ENCODE results near the gene UHMK1. TPM values are rescaled to one million over a fixed set of nuclear protein-coding genes. Genes with fewer than 3 reads are reported as not detected.

UHMK1 gene
- total RNA-seq, 2 donors from 2014 or later, result 45.6 to 51.8 TPM

DNA sequence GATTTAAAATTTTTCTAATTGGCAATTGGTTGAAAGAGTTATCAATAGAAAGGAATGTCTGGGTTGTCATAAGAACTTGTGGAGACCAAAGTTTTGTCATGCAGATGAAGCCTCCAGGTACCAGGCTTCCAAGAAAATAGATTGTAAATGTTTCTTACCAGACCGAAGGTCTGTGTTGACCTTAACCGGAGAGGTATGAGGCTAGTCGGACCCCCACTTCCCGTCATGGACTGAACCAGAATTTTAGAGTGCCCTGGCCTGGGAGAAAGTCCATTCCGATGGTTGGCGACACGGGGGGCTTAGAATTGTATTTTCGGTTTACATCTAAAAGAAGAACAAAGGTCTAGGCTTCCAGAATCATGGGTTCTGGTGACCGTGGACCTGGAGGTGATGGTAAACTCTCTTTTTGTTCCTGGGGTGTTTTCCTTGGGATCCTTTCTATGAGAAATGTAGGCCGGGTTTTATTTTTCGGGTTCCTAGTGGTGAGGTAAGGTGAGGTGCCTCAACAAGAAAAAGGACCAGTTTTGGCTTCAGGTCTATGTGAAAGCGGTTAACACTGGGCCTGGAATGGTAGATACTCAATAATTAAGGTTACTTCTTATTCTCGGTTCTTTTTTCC is 405 bp upstream of the UHMK1 start:
- no peaks in the 10 kb centered on the region for H3K9me3 Mint-ChIP-seq
- peak overlapping the region; percentile 96 for H3K27ac Mint-ChIP-seq
- no peak for DNase-seq (ENCODE audit: low spot score in 2 of 2)
- no peak for ATAC-seq
- H3K36me3 Mint-ChIP-seq, result peaks cover 13 to 25% of the 10 kb centered on the region in 2 donors

GRCh38 chr1:162498496-162498810 is 835 bp downstream of the UHMK1 start:
- H3K9me3 Mint-ChIP-seq, result no peaks in the 10 kb centered on the region
- H3K27ac Mint-ChIP-seq, result peak overlapping the region; percentile 96

GRCh38 chr1:162500805-162501204 is 3.2 kb downstream of the UHMK1 start:
- Mint-ChIP-seq H3K9me3 (no peaks in the 10 kb centered on the region), H3K27ac (no peak overlapping the region), H3K36me3 (peaks cover 13 to 25% of the 10 kb centered on the region in 2 donors)
- ATAC-seq, result no peak
- DNase-seq (ENCODE audit: low spot score in 2 of 2), result no peak

More at GRCh38 chr1:162498496-162498810, 835 bp downstream of the UHMK1 start:
- ATAC-seq (no peak), DNase-seq (ENCODE audit: low spot score in 2 of 2) (no peak)
- H3K36me3 Mint-ChIP-seq, result peaks cover 13 to 25% of the 10 kb centered on the region in 2 donors

DNA sequence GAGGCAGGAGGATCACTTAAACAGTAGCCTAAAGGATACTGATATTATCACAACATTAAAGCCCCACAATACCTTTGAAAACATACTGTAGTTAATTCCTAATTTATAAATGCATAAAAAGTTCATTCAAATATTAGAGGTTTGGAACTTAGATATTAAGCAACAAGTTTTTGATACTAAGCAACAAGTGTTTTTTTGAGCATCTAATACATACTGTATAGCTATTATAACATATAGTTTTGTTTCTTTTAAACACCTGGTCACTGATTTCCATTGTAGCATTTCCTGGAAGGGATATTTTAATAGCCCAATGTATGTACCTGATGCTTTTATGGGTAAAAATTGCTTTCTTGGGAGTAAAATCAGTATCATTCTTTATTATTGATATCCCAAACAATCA is 4.5 kb downstream of the UHMK1 start:
- Mint-ChIP-seq H3K36me3 (peaks cover 13 to 25% of the 10 kb centered on the region in 2 donors), H3K9me3 (no peaks in the 10 kb centered on the region), H3K27ac (no peak overlapping the region)
- DNase-seq (ENCODE audit: low spot score in 2 of 2), result no peak
- ATAC-seq, result no peak

DNA sequence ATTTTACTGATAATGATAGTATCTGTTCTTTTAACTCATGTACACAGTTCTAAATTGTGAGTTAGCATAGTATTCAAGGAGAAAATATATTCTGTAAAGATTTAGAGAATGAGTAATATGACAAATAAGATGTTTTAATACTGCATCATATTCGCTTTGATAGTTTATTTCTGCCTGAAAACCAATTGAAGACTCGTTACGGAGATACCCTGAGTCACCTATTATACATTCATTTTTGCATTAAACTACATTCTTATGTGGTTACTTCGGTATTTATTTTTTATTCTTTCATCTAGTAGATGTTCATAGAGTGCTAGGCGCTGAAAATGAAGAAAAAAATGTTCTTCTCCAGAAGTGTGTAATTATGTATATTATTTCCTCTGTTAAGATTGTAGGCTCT is 5.3 kb downstream of the UHMK1 start:
- H3K36me3 Mint-ChIP-seq, result peaks cover 13 to 25% of the 10 kb centered on the region in 2 donors
- no peak overlapping the region for H3K27ac Mint-ChIP-seq
- ATAC-seq (no peak), DNase-seq (ENCODE audit: low spot score in 2 of 2) (no peak)
- no peaks in the 10 kb centered on the region for H3K9me3 Mint-ChIP-seq

DNA sequence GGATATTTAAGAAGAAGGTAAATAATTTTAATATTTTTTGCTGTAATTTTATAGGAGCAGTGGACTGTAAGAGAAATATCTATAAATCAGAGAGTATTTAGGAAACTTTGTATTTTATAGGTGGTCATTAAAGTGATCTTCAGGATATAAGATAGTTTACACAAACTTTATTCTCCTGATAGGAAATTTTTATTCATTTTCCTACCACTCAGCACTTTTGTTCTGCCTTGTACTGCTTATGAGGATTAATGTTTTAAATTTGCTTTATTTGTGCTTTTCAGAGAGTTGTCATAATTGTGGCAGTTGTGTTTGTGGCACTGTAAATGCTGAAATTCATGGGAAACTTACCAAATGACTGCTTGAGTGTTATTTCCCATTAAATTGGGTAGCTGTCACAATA is 29.7 kb downstream of the UHMK1 start:
- Mint-ChIP-seq H3K36me3 (peaks cover 0 to 12% of the 10 kb centered on the region in 2 donors), H3K9me3 (peaks cover 0 to 3% of the 10 kb centered on the region in 2 donors), H3K27ac (no peak overlapping the region)
- ATAC-seq (no peak), DNase-seq (ENCODE audit: low spot score in 2 of 2) (no peak)

DNA sequence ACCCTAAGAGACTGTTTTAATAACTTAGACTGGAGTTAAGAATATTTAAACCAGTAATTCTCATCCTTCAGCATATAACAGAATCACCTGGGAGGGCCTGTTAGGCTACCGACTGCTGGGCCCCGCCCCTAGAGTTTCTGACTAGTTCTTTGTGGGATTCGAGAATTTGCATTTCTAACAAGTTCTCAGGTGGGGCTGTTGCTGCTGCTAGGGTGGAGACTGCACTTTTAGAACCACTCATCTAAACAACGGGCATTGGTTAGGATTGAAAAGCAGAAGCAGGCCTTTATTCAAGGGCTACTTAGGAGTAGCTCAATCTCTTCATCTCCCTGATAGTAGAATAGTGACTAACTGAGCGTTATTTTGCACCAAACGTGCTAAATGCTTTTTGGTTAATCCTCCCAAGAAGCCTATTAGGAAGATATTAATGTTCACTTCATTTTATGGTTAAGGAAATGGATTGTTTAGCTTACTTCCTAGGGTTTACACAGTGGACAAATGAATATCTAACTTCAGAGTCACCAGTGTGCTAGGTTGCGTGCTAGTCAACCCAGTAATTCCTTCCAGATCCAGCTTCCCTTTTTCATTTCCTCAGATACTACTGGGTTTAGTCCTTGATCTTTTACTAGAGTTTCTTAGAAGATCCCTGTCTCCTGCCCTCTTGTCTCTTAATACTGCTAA is 32.8 kb downstream of the UHMK1 start:
- Mint-ChIP-seq H3K36me3 (no peaks in the 10 kb centered on the region), H3K9me3 (peaks cover 0 to 3% of the 10 kb centered on the region in 2 donors), H3K27ac (no peak overlapping the region)
- DNase-seq (ENCODE audit: low spot score in 2 of 2) (no peak), ATAC-seq (no peak)

DNA sequence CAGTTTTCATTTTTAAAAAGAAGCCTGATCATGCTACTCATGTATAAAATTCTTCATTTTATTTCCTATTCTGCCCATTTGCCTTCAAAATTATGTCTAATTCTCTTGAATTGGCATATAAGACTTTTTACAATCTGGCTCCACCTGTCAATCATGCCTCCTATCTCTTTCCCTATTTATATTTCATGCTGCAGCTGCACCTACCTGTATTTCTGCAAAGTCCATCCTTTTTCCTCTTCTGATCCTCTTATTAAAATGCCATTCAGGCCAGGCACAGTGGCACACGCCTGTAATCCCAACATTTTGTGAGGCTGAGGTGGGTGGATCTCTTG is 33.3 kb downstream of the UHMK1 start:
- ATAC-seq (no peak), DNase-seq (ENCODE audit: low spot score in 2 of 2) (no peak)
- H3K27ac Mint-ChIP-seq, result no peak overlapping the region
- peaks cover 0 to 3% of the 10 kb centered on the region in 2 donors for H3K9me3 Mint-ChIP-seq
- H3K36me3 Mint-ChIP-seq, result no peaks in the 10 kb centered on the region

DNA sequence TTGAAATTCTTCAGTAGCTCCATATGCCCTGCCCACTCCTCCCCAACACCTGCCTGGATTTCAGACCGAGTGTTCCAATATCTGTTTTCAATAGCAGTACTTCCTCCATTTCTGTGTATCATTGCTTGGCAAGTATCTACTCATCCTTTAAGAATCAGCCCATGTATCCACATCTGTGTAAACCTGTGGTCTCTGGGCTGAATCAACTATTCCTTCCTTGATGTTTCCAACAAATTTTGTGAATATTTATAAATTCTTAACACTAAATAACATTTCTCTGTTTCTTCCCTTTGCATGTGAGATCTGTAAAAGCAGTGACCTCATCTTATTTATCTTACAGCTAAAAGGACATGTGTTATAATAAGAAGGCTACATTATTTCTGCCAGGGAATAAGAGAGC is 37.9 kb downstream of the UHMK1 start:
- no peak overlapping the region for H3K27ac Mint-ChIP-seq
- no peak for ATAC-seq
- DNase-seq (ENCODE audit: low spot score in 2 of 2), result no peak
- H3K9me3 Mint-ChIP-seq, result peaks cover 0 to 3% of the 10 kb centered on the region in 2 donors
- no peaks in the 10 kb centered on the region for H3K36me3 Mint-ChIP-seq

DNA sequence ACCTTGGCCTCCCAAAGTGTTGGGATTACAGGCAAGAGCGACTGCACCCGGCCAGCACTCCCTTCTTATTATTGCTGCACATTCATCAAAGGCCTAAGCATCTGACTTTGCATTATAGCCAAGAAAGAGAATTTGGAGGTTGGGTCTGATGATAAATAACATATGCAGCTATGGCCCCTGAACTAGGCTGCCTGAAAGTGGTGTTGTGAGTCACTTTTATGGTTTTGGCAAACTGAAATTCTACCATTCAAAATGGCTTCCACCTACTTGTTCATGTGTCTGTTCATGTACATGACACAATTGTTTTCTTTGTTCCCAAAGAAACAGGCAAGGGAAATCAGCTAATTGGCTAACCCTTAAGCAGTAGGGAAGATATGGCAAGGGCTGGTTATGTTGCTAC is 38.9 kb downstream of the UHMK1 start:
- H3K27ac Mint-ChIP-seq, result no peak overlapping the region
- H3K36me3 Mint-ChIP-seq, result no peaks in the 10 kb centered on the region
- ATAC-seq, result peak in 1 of 2 donors; percentile 60
- DNase-seq (ENCODE audit: low spot score in 2 of 2), result no peak
- peaks cover 0 to 3% of the 10 kb centered on the region in 2 donors for H3K9me3 Mint-ChIP-seq

DNA sequence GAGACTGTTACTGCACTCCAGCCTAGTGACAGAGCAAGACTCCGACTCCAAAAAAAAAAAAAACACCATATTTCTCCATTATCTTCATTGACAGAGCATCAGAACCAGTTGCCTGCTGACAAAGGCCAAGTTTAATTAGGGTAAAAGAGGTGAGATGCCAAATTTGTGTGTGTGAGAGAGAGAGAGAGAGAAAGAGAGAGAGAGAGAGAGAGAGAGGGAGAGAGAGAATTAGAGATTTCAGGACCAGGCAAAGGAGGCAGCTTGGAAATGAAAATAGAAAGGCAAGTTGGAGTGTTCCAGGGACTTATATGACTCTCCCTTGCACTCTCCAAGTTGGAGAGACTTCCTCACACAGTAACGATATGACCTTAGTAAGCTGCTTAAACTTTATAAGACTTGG is 39.6 kb downstream of the UHMK1 start:
- Mint-ChIP-seq H3K27ac (no peak overlapping the region), H3K36me3 (no peaks in the 10 kb centered on the region), H3K9me3 (peaks cover 0 to 5% of the 10 kb centered on the region in 2 donors)
- ATAC-seq, result no peak
- no peak for DNase-seq (ENCODE audit: low spot score in 2 of 2)

- H3K9me3 Mint-ChIP-seq, result peaks cover 4 to 12% of the 10 kb centered on the region in 2 donors
- DNase-seq (ENCODE audit: low spot score in 2 of 2), result peak in 1 of 2 donors; percentile 11
- no peak overlapping the region for H3K27ac Mint-ChIP-seq
- H3K36me3 Mint-ChIP-seq, result peaks cover 5 to 9% of the 10 kb centered on the region in 2 donors
- peak in 1 of 2 donors; percentile 88 for ATAC-seq
Measured at GRCh38 chr1:162538815-162539431, 41.3 kb downstream of the UHMK1 start.

DNA sequence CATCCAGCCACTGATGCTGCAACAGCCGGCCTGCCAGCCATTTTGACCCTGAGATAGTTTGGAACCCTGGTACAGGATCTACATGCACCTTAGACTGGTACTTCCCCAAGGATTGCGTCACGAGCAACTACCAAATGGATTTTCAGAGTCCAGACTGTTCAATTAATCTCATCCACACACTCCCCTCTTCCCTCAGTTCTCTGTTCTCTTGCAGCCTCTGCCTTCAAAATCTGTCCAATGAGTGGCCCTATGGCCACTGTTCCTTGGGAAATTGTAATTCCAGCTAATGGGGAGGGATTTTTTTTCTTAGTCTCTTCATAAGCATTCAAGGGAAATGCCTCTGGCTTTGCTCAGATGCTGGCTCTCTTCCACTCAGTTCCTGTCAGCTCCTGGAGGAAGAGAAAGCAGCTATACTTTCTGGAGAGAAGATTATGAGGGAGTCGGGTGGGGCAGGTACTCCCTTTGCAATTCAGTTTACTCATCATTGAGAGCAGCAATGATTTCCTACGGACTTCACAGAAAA is 44.1 kb downstream of the UHMK1 start:
- DNase-seq (ENCODE audit: low spot score in 2 of 2) (no peak), ATAC-seq (no peak)
- Mint-ChIP-seq H3K36me3 (peaks cover 5 to 9% of the 10 kb centered on the region in 2 donors), H3K27ac (no peak overlapping the region), H3K9me3 (peaks cover 4 to 12% of the 10 kb centered on the region in 2 donors)

DNA sequence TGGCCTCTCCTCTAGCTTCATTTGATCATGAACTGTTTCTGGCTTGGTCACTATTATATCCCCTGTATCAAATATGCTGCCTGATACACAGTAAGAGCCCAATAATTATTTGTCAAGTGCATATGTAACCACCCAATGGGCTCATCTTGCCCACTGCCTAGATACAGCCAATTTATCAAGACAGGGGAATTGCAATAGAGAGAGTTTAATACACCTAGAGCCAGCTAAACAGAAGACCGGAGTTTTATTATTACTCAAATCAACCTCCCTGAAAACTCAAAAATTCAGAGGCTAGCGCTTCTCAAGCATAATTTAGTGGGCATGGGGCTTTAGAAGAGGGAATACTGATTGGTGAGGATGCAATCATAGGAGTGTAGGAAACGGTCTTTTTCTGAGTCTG is 45.6 kb downstream of the UHMK1 start:
- Mint-ChIP-seq H3K27ac (no peak overlapping the region), H3K36me3 (peaks cover 5 to 9% of the 10 kb centered on the region in 2 donors), H3K9me3 (peaks cover 4 to 12% of the 10 kb centered on the region in 2 donors)
- no peak for ATAC-seq
- no peak for DNase-seq (ENCODE audit: low spot score in 2 of 2)

DNA sequence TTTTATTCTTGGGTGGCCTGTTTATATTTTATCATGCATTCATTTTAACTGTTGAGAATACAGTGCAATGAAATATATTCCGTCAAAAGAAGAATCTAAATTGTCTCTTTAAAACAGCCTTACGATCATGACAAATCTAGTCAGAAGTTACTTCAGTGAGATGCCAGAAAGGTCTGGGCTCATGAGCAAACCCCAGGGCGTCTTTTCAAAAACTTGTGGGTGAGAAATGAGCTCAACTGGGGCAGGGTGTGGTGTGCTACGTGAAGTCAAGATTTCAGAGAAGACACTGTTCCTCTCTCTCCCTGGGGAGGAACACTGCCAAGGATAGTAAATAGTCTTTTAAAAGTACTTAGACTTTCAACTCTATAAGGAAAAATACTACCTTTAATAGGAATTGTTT is 50.6 kb downstream of the UHMK1 start:
- no peak for DNase-seq (ENCODE audit: low spot score in 2 of 2)
- Mint-ChIP-seq H3K27ac (no peak overlapping the region), H3K9me3 (peaks cover 3 to 4% of the 10 kb centered on the region in 2 donors), H3K36me3 (peaks cover 3 to 5% of the 10 kb centered on the region in 2 donors)
- no peak for ATAC-seq

DNA sequence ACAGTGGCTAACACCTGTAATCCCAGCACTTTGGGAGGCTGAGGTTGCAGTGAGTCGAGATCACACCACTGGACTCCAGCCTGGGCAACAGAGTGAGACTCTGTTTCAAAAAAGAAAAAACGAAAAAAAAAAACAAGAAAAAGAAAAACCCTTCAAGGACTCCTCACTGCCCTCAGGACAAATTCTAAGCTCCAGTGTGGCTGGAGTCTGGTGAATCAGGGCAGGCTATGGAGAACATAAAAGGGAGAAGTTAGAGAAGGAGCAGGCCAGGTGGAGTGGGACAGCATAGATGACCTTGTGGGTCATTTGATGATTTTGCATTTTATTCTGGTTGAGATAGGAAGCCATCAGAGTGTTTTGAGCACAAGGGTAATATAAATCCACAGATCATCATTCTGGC is 51.4 kb downstream of the UHMK1 start:
- Mint-ChIP-seq H3K27ac (peak overlapping the region in 1 of 2 donors; percentile 48), H3K9me3 (no peaks in the 10 kb centered on the region), H3K36me3 (no peaks in the 10 kb centered on the region)
- no peak for ATAC-seq
- DNase-seq (ENCODE audit: low spot score in 2 of 2), result no peak

DNA sequence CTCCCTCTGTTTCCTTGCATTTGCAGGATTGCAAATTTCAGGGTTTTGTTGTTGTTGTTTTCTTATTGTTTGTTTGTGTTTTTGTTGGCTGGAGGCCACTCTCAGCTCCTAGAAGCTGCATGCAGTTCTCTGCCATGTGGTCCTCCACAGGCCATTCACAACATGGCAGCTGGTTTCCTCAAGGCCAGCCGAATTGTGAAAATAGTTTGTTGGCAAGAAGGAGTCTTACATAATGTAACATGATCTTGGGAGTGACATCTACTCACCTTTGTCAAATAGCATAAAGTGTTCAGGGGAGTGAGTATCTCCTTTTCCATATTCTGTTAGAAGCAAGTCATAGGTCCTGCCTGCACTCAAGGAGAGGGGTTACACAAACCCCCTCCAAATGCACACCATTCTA is 53.3 kb downstream of the UHMK1 start:
- ATAC-seq (no peak), DNase-seq (ENCODE audit: low spot score in 2 of 2) (no peak)
- Mint-ChIP-seq H3K36me3 (no peaks in the 10 kb centered on the region), H3K27ac (peak overlapping the region in 1 of 2 donors; percentile 30), H3K9me3 (no peaks in the 10 kb centered on the region)
